ENCODE results near the gene POLR2C. TPM values are rescaled to one million over a fixed set of nuclear protein-coding genes. Genes with fewer than 3 reads are reported as not detected.

POLR2C gene
- total RNA-seq, 6 donors from 2014 or later, result 70.6 to 210 (median 112) TPM

GRCh38 chr16:57473906-57474305 lies 11.4 kb downstream of the POLR2C start:
- ATAC-seq (ENCODE audit: low FRiP score in 2 of 2) (no peak), DNase-seq (no peak)
- no peak overlapping the region for H3K4me3 ChIP-seq
- H3K27me3 ChIP-seq, result no peaks in the 10 kb centered on the region
- peaks cover 41 to 71% (median 60%) of the 10 kb centered on the region in 4 donors for H3K4me1 ChIP-seq
- H3K36me3 ChIP-seq, result peaks cover 19 to 64% (median 49%) of the 10 kb centered on the region in 4 donors
- no peak for TF ChIP-seq EP300 (IDR thresholded peaks at IDR 0.05)
- TF ChIP-seq POLR2A (IDR thresholded peaks at IDR 0.05), result no peak
- TF ChIP-seq, protein P1, sequence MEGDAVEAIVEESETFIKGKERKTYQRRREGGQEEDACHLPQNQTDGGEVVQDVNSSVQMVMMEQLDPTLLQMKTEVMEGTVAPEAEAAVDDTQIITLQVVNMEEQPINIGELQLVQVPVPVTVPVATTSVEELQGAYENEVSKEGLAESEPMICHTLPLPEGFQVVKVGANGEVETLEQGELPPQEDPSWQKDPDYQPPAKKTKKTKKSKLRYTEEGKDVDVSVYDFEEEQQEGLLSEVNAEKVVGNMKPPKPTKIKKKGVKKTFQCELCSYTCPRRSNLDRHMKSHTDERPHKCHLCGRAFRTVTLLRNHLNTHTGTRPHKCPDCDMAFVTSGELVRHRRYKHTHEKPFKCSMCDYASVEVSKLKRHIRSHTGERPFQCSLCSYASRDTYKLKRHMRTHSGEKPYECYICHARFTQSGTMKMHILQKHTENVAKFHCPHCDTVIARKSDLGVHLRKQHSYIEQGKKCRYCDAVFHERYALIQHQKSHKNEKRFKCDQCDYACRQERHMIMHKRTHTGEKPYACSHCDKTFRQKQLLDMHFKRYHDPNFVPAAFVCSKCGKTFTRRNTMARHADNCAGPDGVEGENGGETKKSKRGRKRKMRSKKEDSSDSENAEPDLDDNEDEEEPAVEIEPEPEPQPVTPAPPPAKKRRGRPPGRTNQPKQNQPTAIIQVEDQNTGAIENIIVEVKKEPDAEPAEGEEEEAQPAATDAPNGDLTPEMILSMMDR (IDR thresholded peaks at IDR 0.05), result no peak
- TF ChIP-seq POLR2AphosphoS5 (IDR thresholded peaks at IDR 0.05), result no peak
- WGBS, 2 donors, result 79 to 91% methylated on average over 8 of the region's 8 CpGs
- H3K9me3 ChIP-seq, result no peaks in the 10 kb centered on the region
- no peak overlapping the region for H3K27ac ChIP-seq

- Histone ChIP-seq H3K36me3 (peaks cover 10 to 53% (median 39%) of the 10 kb centered on the region in 4 donors), H3K27ac (no peak overlapping the region), H3K4me1 (peaks cover 45 to 74% (median 63%) of the 10 kb centered on the region in 4 donors), H3K4me3 (no peak overlapping the region), H3K9me3 (no peaks in the 10 kb centered on the region), H3K27me3 (no peaks in the 10 kb centered on the region)
- TF ChIP-seq EP300 (IDR thresholded peaks at IDR 0.05) (no peak), POLR2AphosphoS5 (IDR thresholded peaks at IDR 0.05) (no peak), POLR2A (IDR thresholded peaks at IDR 0.05) (no peak)
- TF ChIP-seq, protein P1 (IDR thresholded peaks at IDR 0.05), result no peak
- 82 to 84% methylated on average over 26 to 30 of the region's 30 CpGs for WGBS, 2 donors
- ATAC-seq (ENCODE audit: low FRiP score in 2 of 2), result no peak
- peak in 1 of 2 donors; percentile 34 for DNase-seq
Observed at GRCh38 chr16:57474671-57475661, 12.5 kb downstream of the POLR2C start.

DNA sequence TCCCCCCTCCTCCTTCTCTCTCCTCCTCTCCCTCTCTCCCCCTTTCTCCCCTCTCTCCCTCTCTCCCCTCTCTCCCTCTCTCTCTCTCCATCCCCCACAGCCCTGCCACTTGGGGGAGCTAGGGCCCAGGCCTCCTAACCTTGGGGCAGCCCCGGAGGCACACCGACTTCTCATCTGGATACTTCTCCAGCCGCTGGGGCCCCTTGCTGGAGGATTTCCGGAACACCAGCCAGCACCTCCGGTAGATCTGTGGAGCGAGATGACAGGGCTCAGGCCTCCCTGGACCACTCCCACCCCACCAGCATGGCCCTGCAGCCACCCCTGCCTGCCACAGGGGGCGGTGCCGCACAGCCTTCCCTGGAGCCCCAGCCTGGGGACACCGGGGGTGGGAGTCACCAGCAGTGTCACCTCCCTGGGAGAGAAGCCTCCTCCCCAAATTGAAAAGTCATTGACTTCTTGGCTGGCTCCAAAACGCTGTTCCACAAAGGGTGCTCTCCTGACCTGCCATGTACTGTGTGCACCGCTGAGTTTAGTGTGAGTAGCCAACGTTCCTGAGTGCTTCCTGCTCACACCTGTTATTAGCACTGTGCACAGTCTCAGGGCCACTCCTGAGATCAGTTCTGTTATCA lies 13.3 kb downstream of the POLR2C start:
- Histone ChIP-seq H3K9me3 (no peaks in the 10 kb centered on the region), H3K27me3 (no peaks in the 10 kb centered on the region), H3K4me1 (peaks cover 44 to 74% (median 63%) of the 10 kb centered on the region in 4 donors), H3K4me3 (no peak overlapping the region), H3K27ac (peak overlapping the region in 3 of 4 donors; percentile 29 to 58 (median 46)), H3K36me3 (peaks cover 8 to 45% (median 33%) of the 10 kb centered on the region in 4 donors)
- DNase-seq (peak; percentile 59 to 86), ATAC-seq (ENCODE audit: low FRiP score in 2 of 2) (peak; percentile 37 to 63)
- 2 to 8% methylated on average over 6 to 12 of the region's 12 CpGs for WGBS, 2 donors
- TF ChIP-seq, protein P1 (IDR thresholded peaks at IDR 0.05), result peak; percentile 43 to 78 (median 71)
- TF ChIP-seq POLR2AphosphoS5 (IDR thresholded peaks at IDR 0.05), result no peak
- no peak for TF ChIP-seq POLR2A (IDR thresholded peaks at IDR 0.05)

GRCh38 chr16:57476546-57477410 lies 14.3 kb downstream of the POLR2C start:
- H3K36me3 ChIP-seq, result peaks cover 8 to 35% (median 26%) of the 10 kb centered on the region in 4 donors
- 80 to 89% methylated on average over 5 to 6 of the region's 6 CpGs for WGBS, 2 donors
- no peaks in the 10 kb centered on the region for H3K27me3 ChIP-seq
- H3K4me1 ChIP-seq, result peaks cover 38 to 66% (median 57%) of the 10 kb centered on the region in 4 donors
- H3K9me3 ChIP-seq, result no peaks in the 10 kb centered on the region
- H3K27ac ChIP-seq, result peak overlapping the region in 3 of 4 donors; percentile 32 to 58 (median 46)
- TF ChIP-seq POLR2A (IDR thresholded peaks at IDR 0.05), result no peak
- TF ChIP-seq POLR2AphosphoS5 (IDR thresholded peaks at IDR 0.05), result no peak
- TF ChIP-seq EP300 (IDR thresholded peaks at IDR 0.05), result no peak
- TF ChIP-seq, protein P1 (IDR thresholded peaks at IDR 0.05), result no peak
- no peak for ATAC-seq (ENCODE audit: low FRiP score in 2 of 2)
- DNase-seq, result no peak
- H3K4me3 ChIP-seq, result no peak overlapping the region

Measured in upper lobe of left lung (tissue), 6 donors.